Suppressor macrophage treated with lipopolysaccharide for 4 hours (primary cell): ENCODE data around the gene SLC18A3.

Experiments used
- DNase-seq: peaks from one replicate; pipeline ENCODE4 v3.0.0-alpha.2; 2020

The SLC18A3 gene

GRCh38 chr10:49610114-49610457, at the start of gene SLC18A3:
Gene SLC18A3 (plus strand): TSS chr10:49610310. CDS start chr10:49610741, 431 bp downstream.
- no peak for DNase-seq

- no peak for DNase-seq
Measured at GRCh38 chr10:49560526-49560925, 49.6 kb upstream of the SLC18A3 start.

- no peak for DNase-seq
Measured at GRCh38 chr10:49562893-49563292, 47.2 kb upstream of the SLC18A3 start.

- no peak for DNase-seq
Measured at GRCh38 chr10:49564461-49565009, 45.6 kb upstream of the SLC18A3 start.

- DNase-seq: no peak
Measured at GRCh38 chr10:49567810-49568209, 42.3 kb upstream of the SLC18A3 start.

GRCh38 chr10:49568235-49568634, 41.9 kb upstream of the SLC18A3 start:
- DNase-seq: peak; percentile 12

GRCh38 chr10:49569031-49569631, 41.0 kb upstream of the SLC18A3 start:
- peak; percentile 29 for DNase-seq

- no peak for DNase-seq
Measured at GRCh38 chr10:49571388-49571787, 38.7 kb upstream of the SLC18A3 start.

GRCh38 chr10:49572594-49573114, 37.5 kb upstream of the SLC18A3 start:
- DNase-seq: no peak

- DNase-seq: no peak
Measured at GRCh38 chr10:49575489-49576072, 34.5 kb upstream of the SLC18A3 start.

GRCh38 chr10:49577182-49577925, 32.8 kb upstream of the SLC18A3 start:
- no peak for DNase-seq

GRCh38 chr10:49578392-49578791, 31.7 kb upstream of the SLC18A3 start:
- DNase-seq: no peak

- no peak for DNase-seq
Measured at GRCh38 chr10:49579621-49580020, 30.5 kb upstream of the SLC18A3 start.

GRCh38 chr10:49585387-49585786, 24.7 kb upstream of the SLC18A3 start:
- no peak for DNase-seq

- DNase-seq: no peak
Measured at GRCh38 chr10:49587981-49588380, 22.1 kb upstream of the SLC18A3 start.

GRCh38 chr10:49592726-49593563, 17.2 kb upstream of the SLC18A3 start:
- peak; percentile 83 for DNase-seq

GRCh38 chr10:49593564-49593875, 16.6 kb upstream of the SLC18A3 start:
- DNase-seq: no peak

GRCh38 chr10:49593998-49594397, 16.1 kb upstream of the SLC18A3 start:
- no peak for DNase-seq

GRCh38 chr10:49594594-49594993, 15.5 kb upstream of the SLC18A3 start:
- peak; percentile 56 for DNase-seq

GRCh38 chr10:49595003-49595712, 15.0 kb upstream of the SLC18A3 start:
- DNase-seq: no peak

- no peak for DNase-seq
Measured at GRCh38 chr10:49595713-49596492, 14.2 kb upstream of the SLC18A3 start.

- DNase-seq: no peak
Measured at GRCh38 chr10:49596493-49596809, 13.7 kb upstream of the SLC18A3 start.
